OCI-LY1 (cell line): ENCODE measurements around the gene DYNLT1.

Experiments
- EZH2 ChIP-seq: fragments of 200-600 bp; sonication (generic), shearing (Covaris generic); IDR thresholded peaks from 2 replicates; pipeline ENCODE4 v1.8.0; 2017; ENCODE audit warnings: borderline replicate concordance, mixed run types, mild to moderate bottlenecking, antibody characterized with exemption, low read length, moderate library complexity, mixed read lengths
- TF ChIP-seq, protein P1 (sequence below): fragments of 200-600 bp; sonication (generic), shearing (Covaris generic); IDR thresholded peaks from 2 replicates; pipeline ENCODE4 v1.5.1; 2017; ENCODE audit warnings: mild to moderate bottlenecking, antibody characterized with exemption, low read length, moderate library complexity, mixed read lengths

GRCh38 chr6:158661156-158661685 lies 16.7 kb upstream of the DYNLT1 start:
- TF ChIP-seq, protein P1, sequence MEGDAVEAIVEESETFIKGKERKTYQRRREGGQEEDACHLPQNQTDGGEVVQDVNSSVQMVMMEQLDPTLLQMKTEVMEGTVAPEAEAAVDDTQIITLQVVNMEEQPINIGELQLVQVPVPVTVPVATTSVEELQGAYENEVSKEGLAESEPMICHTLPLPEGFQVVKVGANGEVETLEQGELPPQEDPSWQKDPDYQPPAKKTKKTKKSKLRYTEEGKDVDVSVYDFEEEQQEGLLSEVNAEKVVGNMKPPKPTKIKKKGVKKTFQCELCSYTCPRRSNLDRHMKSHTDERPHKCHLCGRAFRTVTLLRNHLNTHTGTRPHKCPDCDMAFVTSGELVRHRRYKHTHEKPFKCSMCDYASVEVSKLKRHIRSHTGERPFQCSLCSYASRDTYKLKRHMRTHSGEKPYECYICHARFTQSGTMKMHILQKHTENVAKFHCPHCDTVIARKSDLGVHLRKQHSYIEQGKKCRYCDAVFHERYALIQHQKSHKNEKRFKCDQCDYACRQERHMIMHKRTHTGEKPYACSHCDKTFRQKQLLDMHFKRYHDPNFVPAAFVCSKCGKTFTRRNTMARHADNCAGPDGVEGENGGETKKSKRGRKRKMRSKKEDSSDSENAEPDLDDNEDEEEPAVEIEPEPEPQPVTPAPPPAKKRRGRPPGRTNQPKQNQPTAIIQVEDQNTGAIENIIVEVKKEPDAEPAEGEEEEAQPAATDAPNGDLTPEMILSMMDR = no peak
- no peak for TF ChIP-seq EZH2
